ENCODE results near the gene SNAPIN. TPM values are rescaled to one million over a fixed set of nuclear protein-coding genes. Genes with fewer than 3 reads are reported as not detected.

SNAPIN gene
- total and polyA plus RNA-seq, 9 of the 15 experiments (the other 6 are each of a cell fraction or from before 2014, with no cell fraction given): 11.2 to 43.9 (median 32.3) TPM

DNA sequence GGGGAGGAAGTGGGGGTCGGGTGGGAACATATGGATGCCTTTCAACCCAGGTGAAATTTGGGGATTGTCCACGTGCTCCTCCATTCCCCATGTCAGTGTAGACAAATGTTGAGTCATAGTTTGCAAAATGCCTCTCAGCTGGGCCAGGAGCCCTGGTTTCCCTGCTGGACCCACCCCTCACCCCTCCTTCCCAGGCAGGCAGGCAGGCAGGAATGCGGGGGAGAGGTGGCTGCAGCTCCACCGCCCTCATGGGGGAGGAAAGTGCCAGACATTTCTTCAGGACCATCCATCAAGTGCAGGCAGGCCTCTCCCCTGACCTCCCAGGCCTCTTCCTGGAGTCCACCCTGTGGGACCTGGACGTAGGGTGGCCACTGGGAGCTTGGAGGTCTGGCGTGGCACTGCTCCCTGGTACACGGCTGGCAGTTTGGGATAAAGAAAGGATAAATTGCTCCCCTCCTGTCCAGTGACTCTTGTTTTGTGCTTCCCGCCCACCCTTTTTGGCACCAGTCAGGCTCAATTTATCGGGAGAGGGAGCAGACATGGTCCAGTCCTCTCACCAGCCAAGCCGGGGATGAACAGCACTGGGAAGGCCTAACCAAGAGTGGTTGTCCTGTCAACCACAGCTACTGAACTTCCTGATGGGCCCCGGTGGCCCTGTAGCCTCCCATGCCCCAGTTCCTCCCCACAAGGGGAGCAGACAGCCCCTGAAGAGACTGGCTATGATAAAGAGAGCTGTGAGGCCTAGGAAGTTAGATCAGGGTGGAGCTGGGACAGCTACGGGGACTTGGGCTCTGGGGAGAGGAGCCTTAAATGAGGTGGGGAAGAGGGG lies 38.9 kb downstream of the SNAPIN start (continued):
- TF ChIP-seq MTA3 (IDR thresholded peaks at IDR 0.05; ENCODE audit: borderline replicate concordance) (peak; percentile 46; the same call in 1 of the 2 replicates), GATAD2B (IDR thresholded peaks at IDR 0.05; ENCODE audit: borderline replicate concordance) (no peak), NR2C1 (IDR thresholded peaks at IDR 0.05) (no peak), NR2C1 (tag; IDR thresholded peaks at IDR 0.05) (0 out of 2 replicates have a peak, but pooled peaks have one; percentile 42), SIN3B (IDR thresholded peaks at IDR 0.05; ENCODE audit: low read depth) (no peak), SMARCE1 (IDR thresholded peaks at IDR 0.05) (peak; percentile 52; the same call in 1 of the 2 replicates), SETDB1 (IDR thresholded peaks at IDR 0.05; ENCODE audit: low read length) (no peak), CHD4 (IDR thresholded peaks at IDR 0.05; ENCODE audit: insufficient read depth, insufficient replicate concordance, low read depth, low read length, poor library complexity, severe bottlenecking) (peak; percentile 26), MAFK (IDR thresholded peaks at IDR 0.05; ENCODE audit: low read length) (peak; percentile 48; the same call in 1 of the 2 replicates)
- TF ChIP-seq, protein P1, sequence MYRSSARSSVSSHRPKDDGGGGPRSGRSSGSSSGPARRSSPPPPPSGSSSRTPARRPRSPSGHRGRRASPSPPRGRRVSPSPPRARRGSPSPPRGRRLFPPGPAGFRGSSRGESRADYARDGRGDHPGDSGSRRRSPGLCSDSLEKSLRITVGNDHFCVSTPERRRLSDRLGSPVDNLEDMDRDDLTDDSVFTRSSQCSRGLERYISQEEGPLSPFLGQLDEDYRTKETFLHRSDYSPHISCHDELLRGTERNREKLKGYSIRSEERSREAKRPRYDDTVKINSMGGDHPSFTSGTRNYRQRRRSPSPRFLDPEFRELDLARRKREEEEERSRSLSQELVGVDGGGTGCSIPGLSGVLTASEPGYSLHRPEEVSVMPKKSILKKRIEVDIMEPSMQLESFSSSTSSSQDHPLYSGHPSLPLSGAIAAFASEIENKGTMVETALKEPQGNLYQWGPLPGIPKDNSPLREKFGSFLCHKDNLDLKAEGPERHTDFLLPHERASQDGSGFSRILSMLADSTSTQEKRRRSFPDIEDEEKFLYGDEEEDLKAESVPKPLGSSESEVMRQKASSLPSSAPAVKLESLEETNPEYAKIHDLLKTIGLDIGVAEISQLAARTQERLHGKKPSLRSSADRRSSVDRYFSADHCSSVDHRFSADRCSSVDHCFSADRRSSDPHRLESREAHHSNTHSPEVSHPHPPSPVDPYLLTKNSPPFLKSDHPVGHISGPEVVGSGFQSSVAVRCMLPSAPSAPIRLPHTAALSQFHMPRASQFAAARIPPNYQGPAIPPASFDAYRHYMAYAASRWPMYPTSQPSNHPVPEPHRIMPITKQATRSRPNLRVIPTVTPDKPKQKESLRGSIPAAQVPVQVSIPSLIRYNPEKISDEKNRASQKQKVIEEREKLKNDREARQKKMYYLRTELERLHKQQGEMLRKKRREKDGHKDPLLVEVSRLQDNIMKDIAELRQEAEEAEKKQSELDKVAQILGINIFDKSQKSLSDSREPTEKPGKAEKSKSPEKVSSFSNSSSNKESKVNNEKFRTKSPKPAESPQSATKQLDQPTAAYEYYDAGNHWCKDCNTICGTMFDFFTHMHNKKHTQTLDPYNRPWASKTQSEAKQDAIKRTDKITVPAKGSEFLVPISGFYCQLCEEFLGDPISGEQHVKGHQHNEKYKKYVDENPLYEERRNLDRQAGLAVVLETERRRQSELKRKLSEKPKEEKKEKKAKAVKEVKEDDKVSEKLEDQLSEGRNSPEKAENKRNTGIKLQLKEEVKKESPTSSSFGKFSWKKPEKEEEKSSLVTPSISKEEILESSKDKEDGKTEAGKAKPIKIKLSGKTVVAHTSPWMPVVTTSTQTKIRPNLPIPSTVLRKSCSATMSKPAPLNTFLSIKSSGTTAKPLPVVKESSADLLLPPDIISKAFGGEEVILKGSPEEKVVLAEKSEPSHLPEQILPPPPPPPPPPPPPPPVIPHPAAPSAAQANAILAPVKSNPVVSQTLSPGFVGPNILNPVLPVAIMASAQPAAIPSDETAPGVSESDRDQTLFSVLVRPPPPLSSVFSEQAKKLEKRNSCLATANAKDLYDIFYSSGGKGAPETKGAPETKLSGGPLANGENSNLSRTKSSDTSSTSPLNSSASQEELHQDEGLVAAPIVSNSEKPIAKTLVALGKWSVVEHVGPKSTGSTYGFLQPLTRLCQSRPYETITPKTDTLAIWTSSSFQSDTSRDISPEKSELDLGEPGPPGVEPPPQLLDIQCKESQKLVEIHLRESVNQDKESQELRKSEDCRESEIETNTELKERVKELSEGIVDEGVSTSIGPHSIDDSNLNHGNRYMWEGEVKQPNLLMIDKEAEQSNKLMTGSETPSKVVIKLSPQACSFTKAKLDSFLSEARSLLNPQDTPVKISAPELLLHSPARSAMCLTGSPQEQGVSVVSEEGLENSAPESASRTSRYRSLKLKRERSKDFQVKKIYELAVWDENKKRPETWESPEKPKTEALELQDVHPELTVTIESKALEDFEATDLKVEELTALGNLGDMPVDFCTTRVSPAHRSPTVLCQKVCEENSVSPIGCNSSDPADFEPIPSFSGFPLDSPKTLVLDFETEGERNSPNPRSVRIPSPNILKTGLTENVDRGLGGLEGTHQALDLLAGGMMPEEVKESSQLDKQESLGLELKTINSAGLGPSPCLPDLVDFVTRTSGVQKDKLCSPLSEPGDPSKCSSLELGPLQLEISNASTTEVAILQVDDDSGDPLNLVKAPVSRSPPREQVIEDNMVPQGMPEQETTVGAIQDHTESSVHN (IDR thresholded peaks at IDR 0.05; ENCODE audit: borderline replicate concordance in 1 of 2, low read depth in 1 of 2): 0 out of 4 replicates have a peak, but pooled peaks of 1 of the 2 experiments have one; percentile 72
- TF ChIP-seq, protein P2, sequence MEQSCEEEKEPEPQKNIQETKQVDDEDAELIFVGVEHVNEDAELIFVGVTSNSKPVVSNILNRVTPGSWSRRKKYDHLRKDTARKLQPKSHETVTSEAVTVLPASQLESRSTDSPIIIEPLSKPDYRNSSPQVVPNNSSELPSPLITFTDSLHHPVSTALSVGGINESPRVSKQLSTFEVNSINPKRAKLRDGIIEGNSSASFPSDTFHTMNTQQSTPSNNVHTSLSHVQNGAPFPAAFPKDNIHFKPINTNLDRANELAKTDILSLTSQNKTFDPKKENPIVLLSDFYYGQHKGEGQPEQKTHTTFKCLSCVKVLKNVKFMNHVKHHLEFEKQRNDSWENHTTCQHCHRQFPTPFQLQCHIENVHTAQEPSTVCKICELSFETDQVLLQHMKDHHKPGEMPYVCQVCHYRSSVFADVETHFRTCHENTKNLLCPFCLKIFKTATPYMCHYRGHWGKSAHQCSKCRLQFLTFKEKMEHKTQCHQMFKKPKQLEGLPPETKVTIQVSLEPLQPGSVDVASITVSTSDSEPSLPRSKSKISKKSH (CRISPR knock-in tag; IDR thresholded peaks at IDR 0.05): no peak
- TF ChIP-seq, protein P3, sequence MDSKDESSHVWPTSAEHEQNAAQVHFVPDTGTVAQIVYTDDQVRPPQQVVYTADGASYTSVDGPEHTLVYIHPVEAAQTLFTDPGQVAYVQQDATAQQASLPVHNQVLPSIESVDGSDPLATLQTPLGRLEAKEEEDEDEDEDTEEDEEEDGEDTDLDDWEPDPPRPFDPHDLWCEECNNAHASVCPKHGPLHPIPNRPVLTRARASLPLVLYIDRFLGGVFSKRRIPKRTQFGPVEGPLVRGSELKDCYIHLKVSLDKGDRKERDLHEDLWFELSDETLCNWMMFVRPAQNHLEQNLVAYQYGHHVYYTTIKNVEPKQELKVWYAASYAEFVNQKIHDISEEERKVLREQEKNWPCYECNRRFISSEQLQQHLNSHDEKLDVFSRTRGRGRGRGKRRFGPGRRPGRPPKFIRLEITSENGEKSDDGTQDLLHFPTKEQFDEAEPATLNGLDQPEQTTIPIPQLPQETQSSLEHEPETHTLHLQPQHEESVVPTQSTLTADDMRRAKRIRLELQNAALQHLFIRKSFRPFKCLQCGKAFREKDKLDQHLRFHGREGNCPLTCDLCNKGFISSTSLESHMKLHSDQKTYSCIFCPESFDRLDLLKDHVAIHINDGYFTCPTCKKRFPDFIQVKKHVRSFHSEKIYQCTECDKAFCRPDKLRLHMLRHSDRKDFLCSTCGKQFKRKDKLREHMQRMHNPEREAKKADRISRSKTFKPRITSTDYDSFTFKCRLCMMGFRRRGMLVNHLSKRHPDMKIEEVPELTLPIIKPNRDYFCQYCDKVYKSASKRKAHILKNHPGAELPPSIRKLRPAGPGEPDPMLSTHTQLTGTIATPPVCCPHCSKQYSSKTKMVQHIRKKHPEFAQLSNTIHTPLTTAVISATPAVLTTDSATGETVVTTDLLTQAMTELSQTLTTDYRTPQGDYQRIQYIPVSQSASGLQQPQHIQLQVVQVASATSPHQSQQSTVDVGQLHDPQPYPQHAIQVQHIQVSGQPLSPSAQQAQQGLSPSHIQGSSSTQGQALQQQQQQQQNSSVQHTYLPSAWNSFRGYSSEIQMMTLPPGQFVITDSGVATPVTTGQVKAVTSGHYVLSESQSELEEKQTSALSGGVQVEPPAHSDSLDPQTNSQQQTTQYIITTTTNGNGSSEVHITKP (IDR thresholded peaks at IDR 0.05; ENCODE audit: partially characterized antibody): peak; percentile 81

Measured in K562 (cell line).